Endothelial cell of umbilical vein (primary cell): ENCODE data around the gene ABCA2. TPM values are rescaled to one million over a fixed set of nuclear protein-coding genes. Genes with fewer than 3 reads are reported as not detected.

Source experiments
- BruUV-seq: library from RNA; stranded (reverse); fragments of 400-500 nt; replicated peaks from 2 replicates; lab custom pipeline; 2021; lab: Mats Ljungman, UMichigan
- CTCF ChIA-PET: fragments of 300-600, 350-600 bp; sonication (Branson Sonifier 250); formaldehyde crosslinking; loops from one replicate; lab custom pipeline; 2021; ENCODE audit warnings: antibody characterized with exemption, inconsistent platforms; lab: Charles Lee
- POLR2A ChIA-PET: fragments of 300-600, 350-600 bp; sonication (Branson Sonifier 250); formaldehyde crosslinking; loops from one replicate; lab custom pipeline; 2021; ENCODE audit warnings: antibody characterized with exemption, inconsistent platforms; lab: Charles Lee
- DNase-seq: peaks from one replicate; pipeline ENCODE4 v3.0.0-alpha.2; 2011; ENCODE audit warnings: low read depth, low spot score
- FAIRE-seq: peaks from 2 replicates; lab custom pipeline; 2011; peaks lifted over from hg19 to GRCh38; lab: Jason Lieb, UNC
- H2AFZ ChIP-seq: 2 replicates; pipeline ENCODE4 v1.6.0; 2012; ENCODE audit warnings: low read depth, low read length, control low read depth, inconsistent platforms
- H3K27ac ChIP-seq: 2 replicates; pipeline ENCODE4 v1.5.1; 2011; ENCODE audit warnings: low read depth, mild to moderate bottlenecking, control low read depth, low read length, moderate library complexity; ENCODE audit not compliant: insufficient read depth
- H3K27me3 ChIP-seq, 2 experiments: 2 replicates each; pipeline versions ENCODE4 v1.6.0 to v1.6.1; 2011; ENCODE audit warnings: low read length in 2 of 2, mixed read lengths in 1 of 2; ENCODE audit not compliant: control insufficient read depth in 2 of 2, insufficient read depth in 2 of 2
- H3K36me3 ChIP-seq, 2 experiments: 2 replicates in 1 of 2; 3 replicates in 1 of 2; pipeline ENCODE4 v1.5.1; 2011; ENCODE audit warnings: low read length in 2 of 2, mild to moderate bottlenecking in 1 of 2, moderate library complexity in 1 of 2; ENCODE audit not compliant: control insufficient read depth in 2 of 2, insufficient read depth in 2 of 2; ENCODE audit errors: extremely low read depth in 1 of 2
- H3K4me1 ChIP-seq: 3 replicates; pipeline ENCODE4 v1.5.1; 2011; ENCODE audit warnings: mild to moderate bottlenecking, low read length; ENCODE audit not compliant: control insufficient read depth, insufficient read depth; ENCODE audit errors: extremely low read depth
- H3K4me2 ChIP-seq: 2 replicates; pipeline ENCODE4 v1.6.1; 2011; ENCODE audit warnings: low read length, control low read depth, mixed read lengths; ENCODE audit not compliant: insufficient read depth
- H3K4me3 ChIP-seq, 3 experiments: fragments of 200-600 bp in 1 of 3; sonication (generic), shearing (Covaris generic) in 1 of 3; replicated peaks in 1 of 3; 2 replicates each; pipeline ENCODE4 v1.5.1; 2011 to 2016; ENCODE audit warnings: control low read depth in 3 of 3, low read length in 3 of 3, mild to moderate bottlenecking in 2 of 3, inconsistent platforms in 1 of 3, low read depth in 1 of 3, moderate library complexity in 1 of 3; ENCODE audit not compliant: insufficient read depth in 1 of 3
- H3K79me2 ChIP-seq: 2 replicates; pipeline ENCODE4 v1.6.0; 2012; ENCODE audit warnings: low read length, inconsistent platforms; ENCODE audit not compliant: control insufficient read depth, insufficient read depth
- H3K9ac ChIP-seq: replicated peaks from 2 replicates; pipeline ENCODE3; 2011; ENCODE audit warnings: low read length, control low read depth; ENCODE audit not compliant: insufficient read depth; ENCODE audit errors: extremely low read depth
- H3K9me1 ChIP-seq: replicated peaks from 3 replicates; pipeline ENCODE4 v1.6.0; 2011; ENCODE audit warnings: mild to moderate bottlenecking, low read length; ENCODE audit not compliant: control insufficient read depth, insufficient read depth; ENCODE audit errors: extremely low read depth
- H3K9me3 ChIP-seq: replicated peaks from 2 replicates; pipeline ENCODE4 v1.5.1; 2012; ENCODE audit warnings: low read length, inconsistent platforms; ENCODE audit not compliant: control insufficient read depth, insufficient read depth
- H4K20me1 ChIP-seq: replicated peaks from 2 replicates; pipeline ENCODE3; 2011; ENCODE audit warnings: mild to moderate bottlenecking, low read length; ENCODE audit not compliant: control insufficient read depth, insufficient read depth; ENCODE audit errors: extremely low read depth
- EZH2 ChIP-seq: IDR thresholded peaks from 2 replicates; pipeline ENCODE4 v1.6.1; 2012; ENCODE audit warnings: borderline replicate concordance, low read depth, mild to moderate bottlenecking, moderate library complexity, low read length, inconsistent platforms; ENCODE audit not compliant: severe bottlenecking
- FOS ChIP-seq: IDR thresholded peaks from 2 replicates; pipeline ENCODE4 v1.6.1; 2011; ENCODE audit warnings: mild to moderate bottlenecking, low read length, moderate library complexity, borderline replicate concordance; ENCODE audit not compliant: insufficient read depth
- GATA2 ChIP-seq: IDR thresholded peaks from 2 replicates; pipeline ENCODE4 v1.7.0; 2011; ENCODE audit warnings: low read depth, mild to moderate bottlenecking, moderate library complexity, mixed read lengths, low read length; ENCODE audit not compliant: insufficient read length, insufficient read depth
- JUN ChIP-seq: IDR thresholded peaks from 2 replicates; pipeline ENCODE4 v1.6.1; 2011; ENCODE audit warnings: borderline replicate concordance, low read depth; ENCODE audit not compliant: insufficient read length, insufficient read depth
- MYC ChIP-seq: IDR thresholded peaks from one replicate; pipeline ENCODE4 v1.6.1; 2011; ENCODE audit warnings: mild to moderate bottlenecking, low read depth, low read length
- POLR2A ChIP-seq: IDR thresholded peaks from 2 replicates; pipeline ENCODE4 v1.6.1; 2012; ENCODE audit warnings: low read depth, mild to moderate bottlenecking, control low read depth, low read length
- POLR2AphosphoS5 ChIP-seq: IDR thresholded peaks from 2 replicates; pipeline ENCODE4 v1.6.1; 2012; ENCODE audit warnings: low read depth, mild to moderate bottlenecking, control low read depth, low read length, moderate library complexity; ENCODE audit not compliant: insufficient read depth
- dilution Hi-C: fragments of 300-500 bp; cut with MboI; formaldehyde crosslinking; loops from one replicate; pipeline ENCODE4 v1.15.0; 2019; ENCODE audit warnings: low sequenced_read_pairs; ENCODE audit not compliant: extremely low pct_ligation_motif_present
- intact Hi-C: fragments of 100-400 bp; cut with micrococcal nuclease; formaldehyde crosslinking; loops from one replicate; pipeline ENCODE4 v1.10.0; 2022
- polyA plus RNA-seq, 4 experiments: library from polyadenylated mRNA; depleted of rRNA in 3 of 4; stranded (reverse) in 3 of 4; unstranded in 1 of 4; fragments of >200 nt; gene quantifications; 2 replicates each; pipeline versions ENCODE4 v1.2.1 to v1.2.3, GENCODE V29; 2011 to 2012; ENCODE audit warnings: missing spikeins in 1 of 4
- total RNA-seq: library from RNA; stranded (reverse); gene quantifications from 2 replicates; pipeline ENCODE4 v1.2.3, GENCODE V29; 2021
- TF ChIP-seq, protein P1 (sequence below), 2 donors: IDR thresholded peaks; 1 replicate in 1 of 2; 2 replicates in 1 of 2; pipeline ENCODE4 v1.5.1; 2011; ENCODE audit warnings: low read length in 2 of 2, mild to moderate bottlenecking in 2 of 2, moderate library complexity in 2 of 2, control low read depth in 1 of 2, inconsistent platforms in 1 of 2, low read depth in 1 of 2; ENCODE audit not compliant: insufficient read depth in 1 of 2; ENCODE audit errors: extremely low read depth in 1 of 2
- TF ChIP-seq, protein P2 (sequence below): IDR thresholded peaks from 2 replicates; pipeline ENCODE4 v1.6.1; 2011; ENCODE audit not compliant: insufficient read depth, insufficient read length

The ABCA2 gene
- total and polyA plus RNA-seq, 2 donors (not counting 3 experiments of a cell fraction or from before 2014, with no cell fraction given), result 20.0 to 29.1 TPM

DNA sequence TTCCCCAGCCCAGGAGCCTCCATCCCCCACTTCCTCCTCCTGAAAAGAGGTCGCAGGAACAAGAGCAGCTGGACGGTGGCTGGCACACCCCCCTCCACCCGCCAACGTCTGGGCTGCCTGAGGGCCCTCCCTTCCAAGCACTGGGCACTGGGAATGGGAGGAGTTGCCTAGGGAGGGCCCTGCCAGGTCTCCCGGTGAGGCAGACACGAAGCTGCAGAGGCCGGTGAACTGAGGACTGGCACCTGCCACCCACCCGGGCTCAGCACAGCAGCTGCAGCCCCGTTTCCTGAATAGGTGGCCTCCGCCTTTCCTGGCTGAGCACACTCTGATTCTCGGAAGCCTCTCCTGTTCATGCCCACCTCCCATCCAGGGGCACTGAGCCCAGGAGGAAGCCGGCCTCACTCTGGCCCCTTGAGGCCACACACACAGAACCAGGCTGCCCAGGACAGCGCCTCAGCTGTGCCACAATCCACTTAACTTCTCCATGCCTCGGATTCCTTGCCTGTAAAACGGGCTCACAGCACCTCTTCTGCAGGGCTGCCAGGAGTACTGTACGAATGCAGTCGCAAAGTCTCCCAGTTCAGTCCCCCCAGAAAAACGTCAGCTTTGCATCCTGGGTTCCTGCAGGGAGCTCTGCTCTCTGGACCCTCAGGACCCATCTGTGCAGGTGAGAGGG, 16.6 kb upstream of the ABCA2 start:
- intact Hi-C loops (loop anchor here (2.0 kb wide), 1 partner anchor 16 kb away; the partner anchor contains the start of gene ABCA2), dilution Hi-C loops (no loop called here)
- ChIA-PET CTCF (interaction anchor here (0.5 to 5.2 kb wide), 7 partner anchors 9 to 258 kb away, joined by 3 to 58 read pairs (median 4); no protein-coding TSS in a partner anchor), POLR2A (no interaction called here)
- Histone ChIP-seq H3K27me3 (no peaks in the 10 kb centered on the region), H3K4me2 (peak overlapping the region; percentile 56), H3K27ac (no peak overlapping the region), H3K9ac (no peak overlapping the region), H3K9me3 (no peaks in the 10 kb centered on the region), H3K79me2 (peaks cover 33% of the 10 kb centered on the region), H3K4me3 (peak overlapping the region; percentile 28 to 54 (median 44)), H4K20me1 (no peaks in the 10 kb centered on the region), H2AFZ (no peak overlapping the region), H3K36me3 (peaks cover 0 to 7% of the 10 kb centered on the region in 2 experiments), H3K9me1 (no peaks in the 10 kb centered on the region), H3K4me1 (peaks cover 41% of the 10 kb centered on the region)
- DNase-seq (peak; percentile 31), FAIRE-seq (peak; percentile 38)
- no TSS peak for BruUV-seq
- TF ChIP-seq POLR2AphosphoS5 (no peak), EZH2 (no peak), GATA2 (no peak), MYC (no peak), JUN (no peak), FOS (no peak), POLR2A (no peak)
- TF ChIP-seq, protein P1, sequence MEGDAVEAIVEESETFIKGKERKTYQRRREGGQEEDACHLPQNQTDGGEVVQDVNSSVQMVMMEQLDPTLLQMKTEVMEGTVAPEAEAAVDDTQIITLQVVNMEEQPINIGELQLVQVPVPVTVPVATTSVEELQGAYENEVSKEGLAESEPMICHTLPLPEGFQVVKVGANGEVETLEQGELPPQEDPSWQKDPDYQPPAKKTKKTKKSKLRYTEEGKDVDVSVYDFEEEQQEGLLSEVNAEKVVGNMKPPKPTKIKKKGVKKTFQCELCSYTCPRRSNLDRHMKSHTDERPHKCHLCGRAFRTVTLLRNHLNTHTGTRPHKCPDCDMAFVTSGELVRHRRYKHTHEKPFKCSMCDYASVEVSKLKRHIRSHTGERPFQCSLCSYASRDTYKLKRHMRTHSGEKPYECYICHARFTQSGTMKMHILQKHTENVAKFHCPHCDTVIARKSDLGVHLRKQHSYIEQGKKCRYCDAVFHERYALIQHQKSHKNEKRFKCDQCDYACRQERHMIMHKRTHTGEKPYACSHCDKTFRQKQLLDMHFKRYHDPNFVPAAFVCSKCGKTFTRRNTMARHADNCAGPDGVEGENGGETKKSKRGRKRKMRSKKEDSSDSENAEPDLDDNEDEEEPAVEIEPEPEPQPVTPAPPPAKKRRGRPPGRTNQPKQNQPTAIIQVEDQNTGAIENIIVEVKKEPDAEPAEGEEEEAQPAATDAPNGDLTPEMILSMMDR (IDR thresholded peaks at IDR 0.05; ENCODE audit: extremely low read depth in 1 of 2, insufficient read depth in 1 of 2, low read depth in 1 of 2, low read length in 2 of 2), result no peak
- TF ChIP-seq, protein P2, sequence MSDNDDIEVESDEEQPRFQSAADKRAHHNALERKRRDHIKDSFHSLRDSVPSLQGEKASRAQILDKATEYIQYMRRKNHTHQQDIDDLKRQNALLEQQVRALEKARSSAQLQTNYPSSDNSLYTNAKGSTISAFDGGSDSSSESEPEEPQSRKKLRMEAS, result no peak
